Heart left ventricle (tissue), 13 donors: ENCODE measurements around the gene FAM53B.

Source experiments
- POLR2A ChIP-seq, 2 donors: fragments of 450-650 bp; IDR thresholded peaks; one replicate each; pipeline ENCODE4 v1.6.1; 2017; ENCODE audit warnings: antibody characterized with exemption in 2 of 2, mild to moderate bottlenecking in 2 of 2, moderate library complexity in 2 of 2
- TF ChIP-seq, protein P1 (sequence below), 12 donors: fragments of 200-600 bp; sonication (generic) in 4 of 12; IDR thresholded peaks; one replicate each; pipeline versions ENCODE4 v1.5.0 to v1.8.0; 2018 to 2022; ENCODE audit warnings: antibody characterized with exemption in 12 of 12, mild to moderate bottlenecking in 5 of 12
- donor health status: ischemic (EF 13 %, LVEDD 7.1; RV severe dilation, severe dysfunction).
- donor health status: DM: no; HTN: yes; CAD: no.
- donor health status: DM: no; HTN: no; CAD: no.
- donor health status: ischemic (EF 25% LVEDD 6.9; RV normal size, moderate dysfunction).
- donor health status: ischemic (EF 25% LVEDD 5.7; RV mildly dilated, moderate dysfunction).
- donor health status: ischemic (EF 35%, LVEDD 5.7; RV mildly dilated, moderate dysfunction).
- donor health status: nonischemic (EF 11% LVEDD 7.7; RV severe dilation, severe dysfunction).
- donor health status: DM: yes; HTN: yes; CAD: no.
- donor health status: PGD.
- donor health status: ischemic (EF 29% LVEDD 5.4; RV normal size, mild dysfunction).
- donor health status: nonischemic (EF 23%, LVEDD 6.1; RV moderate dilation, normal function).

DNA sequence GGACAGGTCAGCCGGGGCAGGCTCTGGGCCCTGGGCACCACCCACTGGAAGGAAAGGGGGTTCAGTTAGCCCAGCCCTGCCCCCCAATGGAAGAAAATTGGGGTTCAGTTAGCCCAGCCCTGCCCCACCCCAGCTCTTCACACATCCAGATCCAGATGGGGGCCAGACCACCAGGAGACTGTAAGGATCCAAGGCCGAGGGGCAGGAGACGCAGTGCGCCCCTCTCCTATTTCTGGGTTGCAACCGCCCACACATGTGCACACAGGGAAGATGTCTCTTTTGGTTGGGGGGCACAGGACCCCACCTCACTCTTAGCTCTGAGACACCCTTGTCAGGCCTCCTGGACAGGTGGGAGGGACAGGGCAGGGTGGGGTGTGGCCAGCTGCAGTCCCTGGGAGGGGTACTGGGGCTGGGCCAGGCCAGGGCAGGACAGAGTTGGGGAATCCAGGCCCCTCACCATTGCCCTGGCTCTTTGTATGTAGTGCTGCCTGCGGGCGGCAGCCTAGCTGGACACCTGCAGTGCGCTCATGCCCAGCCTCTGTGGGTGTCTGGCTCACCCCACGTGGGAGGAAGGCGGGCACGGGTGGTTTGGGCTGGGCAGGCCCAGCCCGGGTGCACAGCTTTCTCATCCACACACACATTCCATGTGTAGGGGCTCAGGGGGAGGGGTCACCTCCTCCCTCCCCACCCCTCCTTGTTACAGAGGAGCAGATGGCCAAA, 141.4 kb downstream of the FAM53B start:
- TF ChIP-seq POLR2A (IDR thresholded peaks at IDR 0.05) = no peak
- TF ChIP-seq, protein P1, sequence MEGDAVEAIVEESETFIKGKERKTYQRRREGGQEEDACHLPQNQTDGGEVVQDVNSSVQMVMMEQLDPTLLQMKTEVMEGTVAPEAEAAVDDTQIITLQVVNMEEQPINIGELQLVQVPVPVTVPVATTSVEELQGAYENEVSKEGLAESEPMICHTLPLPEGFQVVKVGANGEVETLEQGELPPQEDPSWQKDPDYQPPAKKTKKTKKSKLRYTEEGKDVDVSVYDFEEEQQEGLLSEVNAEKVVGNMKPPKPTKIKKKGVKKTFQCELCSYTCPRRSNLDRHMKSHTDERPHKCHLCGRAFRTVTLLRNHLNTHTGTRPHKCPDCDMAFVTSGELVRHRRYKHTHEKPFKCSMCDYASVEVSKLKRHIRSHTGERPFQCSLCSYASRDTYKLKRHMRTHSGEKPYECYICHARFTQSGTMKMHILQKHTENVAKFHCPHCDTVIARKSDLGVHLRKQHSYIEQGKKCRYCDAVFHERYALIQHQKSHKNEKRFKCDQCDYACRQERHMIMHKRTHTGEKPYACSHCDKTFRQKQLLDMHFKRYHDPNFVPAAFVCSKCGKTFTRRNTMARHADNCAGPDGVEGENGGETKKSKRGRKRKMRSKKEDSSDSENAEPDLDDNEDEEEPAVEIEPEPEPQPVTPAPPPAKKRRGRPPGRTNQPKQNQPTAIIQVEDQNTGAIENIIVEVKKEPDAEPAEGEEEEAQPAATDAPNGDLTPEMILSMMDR (IDR thresholded peaks at IDR 0.05) = no peak
